Mucosa of descending colon (tissue), 3 donors: ENCODE measurements around the gene ATP7B. TPM values are rescaled to one million over a fixed set of nuclear protein-coding genes. Genes with fewer than 3 reads are reported as not detected.

Source experiments
- ATAC-seq: fragments of 200-7000 bp; cut with Tn5 transposase; one replicate; pipeline ENCODE4 v1.9.1; 2020; ENCODE audit warnings: mild to moderate bottlenecking, moderate library complexity
- DNase-seq, 3 donors: peaks; one replicate each; pipeline ENCODE4 v3.0.0-alpha.2; 2020
- H3K36me3 ChIP-seq: fragments of 200-600 bp; one replicate; pipeline ENCODE4 v1.8.0; 2021; ENCODE audit warnings: low read depth, mild to moderate bottlenecking
- H3K4me1 ChIP-seq: fragments of 200-600 bp; one replicate; pipeline ENCODE4 v1.8.0; 2021; ENCODE audit warnings: low read depth, mild to moderate bottlenecking
- H3K4me3 ChIP-seq: fragments of 200-600 bp; one replicate; pipeline ENCODE4 v1.8.0; 2021; ENCODE audit warnings: mild to moderate bottlenecking
- H3K9me3 ChIP-seq: fragments of 200-600 bp; one replicate; pipeline ENCODE4 v1.8.0; 2021; ENCODE audit warnings: mild to moderate bottlenecking
- intact Hi-C, 2 donors: fragments of 100-400 bp; cut with DNase I in 1 of 2; cut with micrococcal nuclease in 1 of 2; formaldehyde crosslinking; loops; one replicate each; pipeline versions ENCODE4 v1.11.0 to v1.11.1; 2022; cut with DNase I, micrococcal nuclease
- total RNA-seq, 3 donors: library from RNA; stranded (reverse); fragmentation: NEBNext Ultra II Directional in 2 of 3; extraction: Animal tissue kit (Norgen Biotek cat#: 25700) in 2 of 3; gene quantifications; one replicate each; pipeline versions ENCODE4 v1.2.1 to v1.2.4, GENCODE V29; 2021 to 2023
- TF ChIP-seq, protein P1 (sequence below): fragments of 200-600 bp; IDR thresholded peaks from one replicate; pipeline ENCODE4 v1.8.0; 2022; ENCODE audit warnings: antibody characterized with exemption, mild to moderate bottlenecking
- donor health status: DM: no; HTN: no; CAD: no; lungs with moderate emphysema.
- donor health status: DM: no; HTN: no; CAD: no.
- donor health status: DM: no; HTN: yes; CAD: no.

ATP7B gene
- total RNA-seq, 3 donors from 2014 or later = 11.3 to 26.0 (median 16.0) TPM

- Histone ChIP-seq H3K36me3 (no peaks in the 10 kb centered on the region), H3K4me3 (no peak overlapping the region), H3K4me1 (peaks cover 3% of the 10 kb centered on the region), H3K9me3 (no peaks in the 10 kb centered on the region)
- TF ChIP-seq, protein P1, sequence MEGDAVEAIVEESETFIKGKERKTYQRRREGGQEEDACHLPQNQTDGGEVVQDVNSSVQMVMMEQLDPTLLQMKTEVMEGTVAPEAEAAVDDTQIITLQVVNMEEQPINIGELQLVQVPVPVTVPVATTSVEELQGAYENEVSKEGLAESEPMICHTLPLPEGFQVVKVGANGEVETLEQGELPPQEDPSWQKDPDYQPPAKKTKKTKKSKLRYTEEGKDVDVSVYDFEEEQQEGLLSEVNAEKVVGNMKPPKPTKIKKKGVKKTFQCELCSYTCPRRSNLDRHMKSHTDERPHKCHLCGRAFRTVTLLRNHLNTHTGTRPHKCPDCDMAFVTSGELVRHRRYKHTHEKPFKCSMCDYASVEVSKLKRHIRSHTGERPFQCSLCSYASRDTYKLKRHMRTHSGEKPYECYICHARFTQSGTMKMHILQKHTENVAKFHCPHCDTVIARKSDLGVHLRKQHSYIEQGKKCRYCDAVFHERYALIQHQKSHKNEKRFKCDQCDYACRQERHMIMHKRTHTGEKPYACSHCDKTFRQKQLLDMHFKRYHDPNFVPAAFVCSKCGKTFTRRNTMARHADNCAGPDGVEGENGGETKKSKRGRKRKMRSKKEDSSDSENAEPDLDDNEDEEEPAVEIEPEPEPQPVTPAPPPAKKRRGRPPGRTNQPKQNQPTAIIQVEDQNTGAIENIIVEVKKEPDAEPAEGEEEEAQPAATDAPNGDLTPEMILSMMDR = no peak
- intact Hi-C loops = no loop called here
- ATAC-seq (no peak), DNase-seq (no peak)
Measured at GRCh38 chr13:51974482-51974881, 36.8 kb downstream of the ATP7B start.

DNA sequence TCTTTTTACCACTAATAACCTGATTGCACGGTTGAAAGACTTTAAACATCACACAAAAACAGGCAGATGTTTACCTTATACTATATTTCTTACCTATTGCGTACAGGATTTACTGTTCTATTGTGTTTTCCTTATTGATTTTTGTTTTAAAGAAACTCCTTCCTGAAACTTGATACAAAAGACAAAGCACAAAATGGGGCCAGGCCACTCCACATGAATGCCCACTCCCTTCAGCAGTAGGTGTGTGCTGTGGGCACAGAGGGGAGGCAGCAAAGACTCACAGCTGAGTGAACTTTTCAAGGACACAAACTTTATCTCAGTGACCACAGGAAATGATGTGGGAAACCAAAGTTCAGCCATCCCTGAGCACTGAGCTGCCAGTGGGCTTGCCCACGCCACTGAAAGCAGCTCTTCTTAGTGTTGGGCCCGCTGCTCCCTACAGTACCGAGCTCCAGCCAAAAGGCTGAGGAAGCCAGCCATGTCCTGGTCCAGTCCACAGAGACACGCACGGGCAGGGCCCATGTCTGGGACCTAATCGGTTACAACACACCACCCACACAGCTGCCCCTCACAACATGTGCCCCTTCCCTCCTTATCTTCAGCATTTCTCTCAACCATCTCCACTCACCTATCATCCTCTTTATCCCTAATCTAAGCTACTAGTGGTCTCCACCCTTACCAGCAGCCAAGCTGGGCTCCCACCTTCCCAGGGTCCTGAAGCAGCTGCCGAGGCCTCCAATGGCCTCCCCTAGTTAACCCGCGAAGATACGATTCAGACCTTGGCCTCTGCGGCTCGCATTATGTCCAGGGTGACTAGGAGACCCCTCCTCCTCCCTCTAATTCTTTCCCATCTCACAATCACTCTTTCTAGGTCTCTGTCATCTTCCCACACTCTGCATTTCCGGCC is 39.5 kb downstream of the ATP7B start:
- TF ChIP-seq, protein P1 = no peak
- no peak overlapping the region for H3K4me3 ChIP-seq
- no peaks in the 10 kb centered on the region for H3K9me3 ChIP-seq
- DNase-seq = no peak
- intact Hi-C loops = no loop called here
- H3K4me1 ChIP-seq = peaks cover 3% of the 10 kb centered on the region
- ATAC-seq = no peak
- peaks cover 3% of the 10 kb centered on the region for H3K36me3 ChIP-seq

GRCh38 chr13:51970349-51970748 is 40.9 kb downstream of the ATP7B start:
- TF ChIP-seq, protein P1 = no peak
- H3K4me3 ChIP-seq = no peak overlapping the region
- peak; percentile 41 for ATAC-seq
- no peaks in the 10 kb centered on the region for H3K9me3 ChIP-seq
- peaks cover 3% of the 10 kb centered on the region for H3K4me1 ChIP-seq
- intact Hi-C loops = no loop called here
- DNase-seq = no peak
- peaks cover 3% of the 10 kb centered on the region for H3K36me3 ChIP-seq

DNA sequence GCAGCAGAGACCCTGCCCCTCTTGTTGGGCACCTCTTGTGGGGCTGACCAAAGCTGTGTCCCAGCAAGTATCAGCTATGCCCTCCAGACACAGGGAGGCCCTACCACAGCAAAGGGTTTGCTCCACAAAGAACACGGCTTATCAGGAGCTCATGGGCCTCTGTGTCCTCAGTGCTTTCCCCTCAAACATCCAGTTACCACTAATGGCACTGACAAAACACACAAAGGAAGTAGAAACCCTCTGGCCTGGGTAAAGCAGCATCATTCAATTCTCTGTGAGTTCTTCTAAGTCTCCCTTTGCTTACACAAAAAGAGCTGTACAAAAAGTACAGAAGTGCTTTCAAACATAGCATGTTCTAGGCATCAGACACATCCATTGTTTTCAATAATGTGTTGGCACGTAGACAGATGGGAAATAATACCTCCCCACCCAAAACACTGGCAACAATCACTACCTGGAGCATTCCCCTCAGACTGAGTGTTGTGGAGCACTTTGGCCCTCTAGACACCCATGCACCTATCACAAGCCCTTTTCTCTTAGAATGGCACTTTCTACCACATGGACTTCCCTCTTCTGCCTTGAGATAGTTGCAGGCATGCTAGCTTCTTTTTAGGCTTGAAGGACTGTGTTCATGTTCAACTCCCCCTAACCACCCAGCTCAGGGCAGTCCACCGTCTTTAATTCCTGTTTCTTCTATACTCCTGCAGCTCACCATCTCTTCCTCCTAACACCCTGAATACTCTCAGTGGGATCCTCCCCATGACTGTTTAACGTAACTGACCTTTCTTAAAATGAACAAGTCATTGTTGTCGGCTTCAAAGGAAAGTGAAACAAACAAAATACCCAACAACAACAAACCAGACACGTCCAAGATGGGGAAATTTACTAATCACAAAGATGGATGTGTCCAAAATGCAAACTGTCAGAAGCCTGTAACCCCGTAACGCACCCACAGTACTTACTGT is 43.5 kb downstream of the ATP7B start:
- peaks cover 3% of the 10 kb centered on the region for H3K36me3 ChIP-seq
- ATAC-seq = no peak
- DNase-seq = no peak
- TF ChIP-seq, protein P1 = no peak
- H3K9me3 ChIP-seq = no peaks in the 10 kb centered on the region
- peaks cover 3% of the 10 kb centered on the region for H3K4me1 ChIP-seq
- no peak overlapping the region for H3K4me3 ChIP-seq
- intact Hi-C loops = no loop called here

GRCh38 chr13:51966186-51966585 is 45.1 kb downstream of the ATP7B start:
- Histone ChIP-seq H3K9me3 (no peaks in the 10 kb centered on the region), H3K36me3 (peaks cover 3% of the 10 kb centered on the region), H3K4me1 (peaks cover 3% of the 10 kb centered on the region), H3K4me3 (no peak overlapping the region)
- DNase-seq (no peak), ATAC-seq (no peak)
- intact Hi-C loops = no loop called here
- TF ChIP-seq, protein P1 = no peak
